HepG2 (cell line): ENCODE measurements around the gene STRADB. TPM values are rescaled to one million over a fixed set of nuclear protein-coding genes. Genes with fewer than 3 reads are reported as not detected.

Source experiments
- AHR ChIP-seq: IDR thresholded peaks from 2 replicates; pipeline ENCODE4 v1.6.1; 2018; ENCODE audit warnings: missing genetic modification reagents, missing compliant biosample characterization
- CBFB ChIP-seq: sonication (generic); formaldehyde crosslinking; IDR thresholded peaks from 2 replicates; pipeline ENCODE4 v1.4.0; 2020; ENCODE audit warnings: missing genetic modification reagents
- GATAD1 ChIP-seq: IDR thresholded peaks from 2 replicates; pipeline ENCODE4 v1.6.1; 2016; ENCODE audit warnings: missing genetic modification reagents, missing compliant biosample characterization
- HIVEP1 ChIP-seq: sonication (generic); formaldehyde crosslinking; IDR thresholded peaks from 2 replicates; pipeline ENCODE4 v1.4.0; 2020; ENCODE audit warnings: mild to moderate bottlenecking, missing genetic modification reagents
- IRF2 ChIP-seq: IDR thresholded peaks from 2 replicates; pipeline ENCODE4 v1.6.1; 2018; ENCODE audit warnings: missing genetic modification reagents, missing compliant biosample characterization
- KAT8 ChIP-seq: IDR thresholded peaks from 2 replicates; pipeline ENCODE4 v1.6.1; 2016; ENCODE audit warnings: missing genetic modification reagents, missing compliant biosample characterization
- KLF15 ChIP-seq: sonication (generic); formaldehyde crosslinking; IDR thresholded peaks from 2 replicates; pipeline ENCODE4 v1.8.1; 2023; ENCODE audit warnings: borderline replicate concordance, mild to moderate bottlenecking, inconsistent platforms, missing genetic modification reagents, mixed read lengths
- MAZ ChIP-seq, 2 experiments: sonication (generic) in 1 of 2; formaldehyde crosslinking in 1 of 2; IDR thresholded peaks; 2 replicates each; pipeline versions ENCODE4 v1.5.0 to v1.6.1; 2012 to 2020; ENCODE audit warnings: low read depth in 2 of 2, mild to moderate bottlenecking in 2 of 2, borderline replicate concordance in 1 of 2, improper control_type of control experiment in 1 of 2, low read length in 1 of 2, missing genetic modification reagents in 1 of 2, moderate library complexity in 1 of 2
- NCOA5 ChIP-seq: sonication (generic); formaldehyde crosslinking; IDR thresholded peaks from 2 replicates; pipeline ENCODE4 v1.4.0; 2020; ENCODE audit warnings: missing genetic modification reagents
- PRMT3 ChIP-seq: sonication (generic); formaldehyde crosslinking; IDR thresholded peaks from 2 replicates; pipeline ENCODE4 v1.8.1; 2022; ENCODE audit warnings: low read depth, mild to moderate bottlenecking, moderate library complexity, missing genetic modification reagents, borderline replicate concordance
- RORA ChIP-seq: sonication (generic); formaldehyde crosslinking; IDR thresholded peaks from 2 replicates; pipeline ENCODE4 v1.5.0; 2020; ENCODE audit warnings: mild to moderate bottlenecking, missing genetic modification reagents, moderate library complexity
- SOX13 ChIP-seq, 3 experiments: fragments of 450-650 bp in 1 of 3; sonication (generic) in 1 of 3; formaldehyde crosslinking in 1 of 3; IDR thresholded peaks in 2 of 3; conservative IDR thresholded peaks in 1 of 3; 2 replicates each; pipeline versions ENCODE4 v1.5.0 to v1.6.1; 2016 to 2020; ENCODE audit warnings: antibody characterized with exemption in 1 of 3, mild to moderate bottlenecking in 1 of 3, missing compliant biosample characterization in 1 of 3, missing genetic modification reagents in 1 of 3, moderate library complexity in 1 of 3
- SOX6 ChIP-seq, 2 experiments: fragments of 450-650 bp in 1 of 2; sonication (generic) in 1 of 2; formaldehyde crosslinking in 1 of 2; IDR thresholded peaks; 2 replicates each; pipeline versions ENCODE4 v1.4.0 to v1.6.1; 2017 to 2020; ENCODE audit warnings: antibody characterized with exemption in 1 of 2, mild to moderate bottlenecking in 1 of 2, missing genetic modification reagents in 1 of 2
- TARDBP ChIP-seq: sonication (generic); formaldehyde crosslinking; IDR thresholded peaks from 2 replicates; pipeline ENCODE4 v1.8.0; 2022; ENCODE audit warnings: mild to moderate bottlenecking, missing genetic modification reagents
- TMF1 ChIP-seq: sonication (generic); formaldehyde crosslinking; IDR thresholded peaks from 2 replicates; pipeline ENCODE4 v1.8.1; 2022; ENCODE audit warnings: low read depth, missing genetic modification reagents
- ZNF451 ChIP-seq: sonication (generic); formaldehyde crosslinking; IDR thresholded peaks from 2 replicates; pipeline ENCODE4 v1.5.0; 2020; ENCODE audit warnings: mild to moderate bottlenecking, missing genetic modification reagents
- ZSCAN30 ChIP-seq: sonication (generic); formaldehyde crosslinking; IDR thresholded peaks from 2 replicates; pipeline ENCODE4 v1.5.0; 2020; ENCODE audit warnings: mild to moderate bottlenecking, missing genetic modification reagents
- polyA plus RNA-seq, 8 experiments: library from polyadenylated mRNA; depleted of rRNA in 3 of 8; stranded (reverse) in 7 of 8; unstranded in 1 of 8; fragments of >200 nt; fragmentation: Illumina TruSeq in 4 of 8; extraction: Trizol in 4 of 8; gene quantifications; 2 replicates each; pipeline versions ENCODE4 v1.2.1 to v1.2.3, GENCODE V29; 2011 to 2016; ENCODE audit warnings: low read depth in 4 of 8, missing spikeins in 1 of 8, mixed read lengths in 1 of 8; ENCODE audit not compliant: insufficient read depth in 1 of 8
- total RNA-seq, 5 experiments: library from RNA; depleted of rRNA; stranded (reverse); fragments of >200 nt; fragmentation: Illumina TruSeq; extraction: Trizol; gene quantifications; 2 replicates each; pipeline ENCODE4 v1.2.3, GENCODE V29; 2016; ENCODE audit warnings: low read depth in 1 of 5
- TF ChIP-seq, protein P1 (sequence below): sonication (generic); formaldehyde crosslinking; IDR thresholded peaks from 2 replicates; pipeline ENCODE4 v1.5.1; 2020; ENCODE audit warnings: missing genetic modification reagents, mild to moderate bottlenecking, borderline replicate concordance
- TF ChIP-seq, protein P2 (sequence below): sonication (generic); formaldehyde crosslinking; IDR thresholded peaks from 2 replicates; pipeline ENCODE4 v1.5.0; 2020; ENCODE audit warnings: missing genetic modification reagents
- TF ChIP-seq, protein P3 (sequence below): IDR thresholded peaks from 2 replicates; pipeline ENCODE4 v1.6.1; 2012; ENCODE audit warnings: low read depth, low read length, improper control_type of control experiment
- TF ChIP-seq, protein P4 (sequence below): sonication (generic); formaldehyde crosslinking; IDR thresholded peaks from 2 replicates; pipeline ENCODE4 v1.4.0; 2020; ENCODE audit warnings: missing genetic modification reagents

Gene STRADB
- total and polyA plus RNA-seq, 2 of the 13 experiments (the other 11 are each of a cell fraction or from before 2014, with no cell fraction given) = 34.1 to 66.6 TPM

DNA sequence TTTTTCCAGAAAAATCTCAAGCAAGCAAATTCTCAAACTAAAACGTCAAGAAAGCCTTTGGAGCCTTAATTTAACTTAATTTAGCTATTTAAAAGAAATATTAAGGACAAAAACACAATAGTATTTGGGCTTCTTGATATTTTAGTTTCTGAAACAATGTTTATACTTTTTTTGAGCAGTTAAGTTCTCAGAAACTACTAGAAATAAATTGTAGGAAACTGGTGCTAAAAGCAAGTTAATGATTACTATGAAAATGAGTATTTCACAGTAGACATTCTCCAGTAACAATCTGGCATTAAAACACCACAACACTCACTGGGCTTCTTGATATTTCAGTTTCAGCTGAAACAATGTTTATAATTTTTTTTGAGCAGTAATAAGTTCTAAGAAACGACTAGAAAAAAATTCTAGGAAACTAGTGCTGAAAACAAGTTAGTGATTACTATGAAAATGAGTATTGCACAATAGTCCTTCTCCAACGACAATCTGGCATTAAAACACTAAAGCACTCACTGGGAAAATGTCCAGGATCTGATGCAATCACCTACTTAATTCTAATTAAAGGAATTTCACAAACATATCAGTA lies 45.4 kb upstream of the STRADB start (continued):
- TF ChIP-seq, protein P1, sequence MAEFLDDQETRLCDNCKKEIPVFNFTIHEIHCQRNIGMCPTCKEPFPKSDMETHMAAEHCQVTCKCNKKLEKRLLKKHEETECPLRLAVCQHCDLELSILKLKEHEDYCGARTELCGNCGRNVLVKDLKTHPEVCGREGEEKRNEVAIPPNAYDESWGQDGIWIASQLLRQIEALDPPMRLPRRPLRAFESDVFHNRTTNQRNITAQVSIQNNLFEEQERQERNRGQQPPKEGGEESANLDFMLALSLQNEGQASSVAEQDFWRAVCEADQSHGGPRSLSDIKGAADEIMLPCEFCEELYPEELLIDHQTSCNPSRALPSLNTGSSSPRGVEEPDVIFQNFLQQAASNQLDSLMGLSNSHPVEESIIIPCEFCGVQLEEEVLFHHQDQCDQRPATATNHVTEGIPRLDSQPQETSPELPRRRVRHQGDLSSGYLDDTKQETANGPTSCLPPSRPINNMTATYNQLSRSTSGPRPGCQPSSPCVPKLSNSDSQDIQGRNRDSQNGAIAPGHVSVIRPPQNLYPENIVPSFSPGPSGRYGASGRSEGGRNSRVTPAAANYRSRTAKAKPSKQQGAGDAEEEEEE (CRISPR knock-in tag) = no peak
- TF ChIP-seq TARDBP (CRISPR knock-in tag) (no peak), GATAD1 (CRISPR knock-in tag) (no peak), ZNF451 (CRISPR knock-in tag) (no peak), HIVEP1 (CRISPR knock-in tag) (no peak), CBFB (CRISPR knock-in tag) (no peak), KLF15 (CRISPR knock-in tag) (no peak), SOX13 (IDR thresholded peaks at IDR 0.05) (no peak), SOX13 (CRISPR knock-in tag; conservative IDR thresholded peaks at IDR 0.05 in 1 of 2, IDR thresholded peaks at IDR 0.05 in 1 of 2) (peak in 1 of 2 experiments; percentile 73; a peak in 2 of 4 replicates), KAT8 (CRISPR knock-in tag) (peak; percentile 37; the same call in 1 of the 2 replicates), AHR (CRISPR knock-in tag) (no peak), IRF2 (CRISPR knock-in tag) (no peak), SOX6 (IDR thresholded peaks at IDR 0.05) (no peak), SOX6 (CRISPR knock-in tag; IDR thresholded peaks at IDR 0.05) (peak; percentile 57; the same call in 1 of the 2 replicates), PRMT3 (CRISPR knock-in tag) (no peak), ZSCAN30 (CRISPR knock-in tag) (no peak), MAZ (IDR thresholded peaks at IDR 0.05; ENCODE audit: borderline replicate concordance, low read depth, low read length) (no peak), MAZ (CRISPR knock-in tag; IDR thresholded peaks at IDR 0.05; ENCODE audit: low read depth) (no peak), NCOA5 (no peak), RORA (CRISPR knock-in tag) (no peak), TMF1 (CRISPR knock-in tag) (no peak)
- TF ChIP-seq, protein P2, sequence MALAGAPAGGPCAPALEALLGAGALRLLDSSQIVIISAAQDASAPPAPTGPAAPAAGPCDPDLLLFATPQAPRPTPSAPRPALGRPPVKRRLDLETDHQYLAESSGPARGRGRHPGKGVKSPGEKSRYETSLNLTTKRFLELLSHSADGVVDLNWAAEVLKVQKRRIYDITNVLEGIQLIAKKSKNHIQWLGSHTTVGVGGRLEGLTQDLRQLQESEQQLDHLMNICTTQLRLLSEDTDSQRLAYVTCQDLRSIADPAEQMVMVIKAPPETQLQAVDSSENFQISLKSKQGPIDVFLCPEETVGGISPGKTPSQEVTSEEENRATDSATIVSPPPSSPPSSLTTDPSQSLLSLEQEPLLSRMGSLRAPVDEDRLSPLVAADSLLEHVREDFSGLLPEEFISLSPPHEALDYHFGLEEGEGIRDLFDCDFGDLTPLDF (CRISPR knock-in tag) = 0 out of 2 replicates have a peak, but pooled peaks have one; percentile 53
- TF ChIP-seq, protein P3, sequence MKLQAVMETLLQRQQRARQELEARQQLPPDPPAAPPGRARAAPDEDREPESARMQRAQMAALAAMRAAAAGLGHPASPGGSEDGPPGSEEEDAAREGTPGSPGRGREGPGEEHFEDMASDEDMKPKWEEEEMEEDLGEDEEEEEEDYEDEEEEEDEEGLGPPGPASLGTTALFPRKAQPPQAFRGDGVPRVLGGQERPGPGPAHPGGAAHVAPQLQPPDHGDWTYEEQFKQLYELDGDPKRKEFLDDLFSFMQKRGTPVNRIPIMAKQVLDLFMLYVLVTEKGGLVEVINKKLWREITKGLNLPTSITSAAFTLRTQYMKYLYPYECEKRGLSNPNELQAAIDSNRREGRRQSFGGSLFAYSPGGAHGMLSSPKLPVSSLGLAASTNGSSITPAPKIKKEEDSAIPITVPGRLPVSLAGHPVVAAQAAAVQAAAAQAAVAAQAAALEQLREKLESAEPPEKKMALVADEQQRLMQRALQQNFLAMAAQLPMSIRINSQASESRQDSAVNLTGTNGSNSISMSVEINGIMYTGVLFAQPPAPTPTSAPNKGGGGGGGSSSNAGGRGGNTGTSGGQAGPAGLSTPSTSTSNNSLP = peak; percentile 69; the same call in 1 of the 2 replicates
- TF ChIP-seq, protein P4, sequence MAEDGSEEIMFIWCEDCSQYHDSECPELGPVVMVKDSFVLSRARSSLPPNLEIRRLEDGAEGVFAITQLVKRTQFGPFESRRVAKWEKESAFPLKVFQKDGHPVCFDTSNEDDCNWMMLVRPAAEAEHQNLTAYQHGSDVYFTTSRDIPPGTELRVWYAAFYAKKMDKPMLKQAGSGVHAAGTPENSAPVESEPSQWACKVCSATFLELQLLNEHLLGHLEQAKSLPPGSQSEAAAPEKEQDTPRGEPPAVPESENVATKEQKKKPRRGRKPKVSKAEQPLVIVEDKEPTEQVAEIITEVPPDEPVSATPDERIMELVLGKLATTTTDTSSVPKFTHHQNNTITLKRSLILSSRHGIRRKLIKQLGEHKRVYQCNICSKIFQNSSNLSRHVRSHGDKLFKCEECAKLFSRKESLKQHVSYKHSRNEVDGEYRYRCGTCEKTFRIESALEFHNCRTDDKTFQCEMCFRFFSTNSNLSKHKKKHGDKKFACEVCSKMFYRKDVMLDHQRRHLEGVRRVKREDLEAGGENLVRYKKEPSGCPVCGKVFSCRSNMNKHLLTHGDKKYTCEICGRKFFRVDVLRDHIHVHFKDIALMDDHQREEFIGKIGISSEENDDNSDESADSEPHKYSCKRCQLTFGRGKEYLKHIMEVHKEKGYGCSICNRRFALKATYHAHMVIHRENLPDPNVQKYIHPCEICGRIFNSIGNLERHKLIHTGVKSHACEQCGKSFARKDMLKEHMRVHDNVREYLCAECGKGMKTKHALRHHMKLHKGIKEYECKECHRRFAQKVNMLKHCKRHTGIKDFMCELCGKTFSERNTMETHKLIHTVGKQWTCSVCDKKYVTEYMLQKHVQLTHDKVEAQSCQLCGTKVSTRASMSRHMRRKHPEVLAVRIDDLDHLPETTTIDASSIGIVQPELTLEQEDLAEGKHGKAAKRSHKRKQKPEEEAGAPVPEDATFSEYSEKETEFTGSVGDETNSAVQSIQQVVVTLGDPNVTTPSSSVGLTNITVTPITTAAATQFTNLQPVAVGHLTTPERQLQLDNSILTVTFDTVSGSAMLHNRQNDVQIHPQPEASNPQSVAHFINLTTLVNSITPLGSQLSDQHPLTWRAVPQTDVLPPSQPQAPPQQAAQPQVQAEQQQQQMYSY (CRISPR knock-in tag) = no peak
